ENCODE results near the gene LMF1. TPM values are rescaled to one million over a fixed set of nuclear protein-coding genes. Genes with fewer than 3 reads are reported as not detected.
A peak's percentile ranks its signal among the peaks of the same experiment; 100 is the strongest.

LMF1 gene
- total RNA-seq, 1 donor = 35.8 TPM

GRCh38 chr16:828891-829290 lies 141.9 kb downstream of the LMF1 start:
- H3K36me3 ChIP-seq (ENCODE audit: insufficient read depth, low read length) = no peaks in the 10 kb centered on the region
- TF ChIP-seq CTCF (IDR thresholded peaks at IDR 0.05; ENCODE audit: extremely low read depth, low read depth, low read length) = no peak
- H3K4me2 ChIP-seq (ENCODE audit: insufficient read depth, low read length) = no peak overlapping the region
- no peaks in the 10 kb centered on the region for H3K9me3 ChIP-seq (ENCODE audit: low read depth, low read length)
- peaks cover 10% of the 10 kb centered on the region for H3K4me1 ChIP-seq (ENCODE audit: insufficient read depth, low read length)
- no peak overlapping the region for H3K4me3 ChIP-seq (ENCODE audit: insufficient read depth, low read length)
- H3K79me2 ChIP-seq (ENCODE audit: insufficient read depth, low read length) = no peaks in the 10 kb centered on the region
- no peak overlapping the region for H3K27ac ChIP-seq (ENCODE audit: low read depth, low read length)
- peaks cover 23% of the 10 kb centered on the region for H3K27me3 ChIP-seq (ENCODE audit: insufficient read depth, low read length)
- no peaks in the 10 kb centered on the region for H4K20me1 ChIP-seq (ENCODE audit: insufficient read depth, low read length)
- DNase-seq (ENCODE audit: insufficient read length, low spot score, missing footprints) = no peak
- no peak overlapping the region for H2AFZ ChIP-seq (ENCODE audit: low read length)

GRCh38 chr16:827513-827912 lies 143.3 kb downstream of the LMF1 start:
- no peaks in the 10 kb centered on the region for H4K20me1 ChIP-seq (ENCODE audit: insufficient read depth, low read length)
- TF ChIP-seq CTCF (IDR thresholded peaks at IDR 0.05; ENCODE audit: extremely low read depth, low read depth, low read length) = no peak
- no peaks in the 10 kb centered on the region for H3K9me3 ChIP-seq (ENCODE audit: low read depth, low read length)
- H3K4me3 ChIP-seq (ENCODE audit: insufficient read depth, low read length) = no peak overlapping the region
- no peak overlapping the region for H3K27ac ChIP-seq (ENCODE audit: low read depth, low read length)
- H3K27me3 ChIP-seq (ENCODE audit: insufficient read depth, low read length) = peaks cover 20% of the 10 kb centered on the region
- no peak overlapping the region for H2AFZ ChIP-seq (ENCODE audit: low read length)
- no peak for DNase-seq (ENCODE audit: insufficient read length, low spot score, missing footprints)
- no peaks in the 10 kb centered on the region for H3K79me2 ChIP-seq (ENCODE audit: insufficient read depth, low read length)
- H3K4me2 ChIP-seq (ENCODE audit: insufficient read depth, low read length) = no peak overlapping the region
- H3K36me3 ChIP-seq (ENCODE audit: insufficient read depth, low read length) = no peaks in the 10 kb centered on the region
- peaks cover 10% of the 10 kb centered on the region for H3K4me1 ChIP-seq (ENCODE audit: insufficient read depth, low read length)

GRCh38 chr16:825341-826061 lies 145.3 kb downstream of the LMF1 start:
- no peak for TF ChIP-seq CTCF (IDR thresholded peaks at IDR 0.05; ENCODE audit: extremely low read depth, low read depth, low read length)
- Histone ChIP-seq H3K4me1 (ENCODE audit: insufficient read depth, low read length) (peaks cover 10% of the 10 kb centered on the region), H3K79me2 (ENCODE audit: insufficient read depth, low read length) (no peaks in the 10 kb centered on the region), H3K27me3 (ENCODE audit: insufficient read depth, low read length) (peaks cover 18% of the 10 kb centered on the region), H3K36me3 (ENCODE audit: insufficient read depth, low read length) (no peaks in the 10 kb centered on the region), H3K27ac (ENCODE audit: low read depth, low read length) (no peak overlapping the region), H4K20me1 (ENCODE audit: insufficient read depth, low read length) (no peaks in the 10 kb centered on the region), H3K9me3 (ENCODE audit: low read depth, low read length) (no peaks in the 10 kb centered on the region), H3K4me2 (ENCODE audit: insufficient read depth, low read length) (peak overlapping the region; percentile 82), H3K4me3 (ENCODE audit: insufficient read depth, low read length) (peak overlapping the region; percentile 61), H2AFZ (ENCODE audit: low read length) (peak overlapping the region; percentile 78)
- peak; percentile 93 for DNase-seq (ENCODE audit: insufficient read length, low spot score, missing footprints)

GRCh38 chr16:824601-825000 lies 146.2 kb downstream of the LMF1 start:
- H4K20me1 ChIP-seq (ENCODE audit: insufficient read depth, low read length) = no peaks in the 10 kb centered on the region
- no peak for DNase-seq (ENCODE audit: insufficient read length, low spot score, missing footprints)
- TF ChIP-seq CTCF (IDR thresholded peaks at IDR 0.05; ENCODE audit: extremely low read depth, low read depth, low read length) = no peak
- H3K4me2 ChIP-seq (ENCODE audit: insufficient read depth, low read length) = no peak overlapping the region
- no peak overlapping the region for H2AFZ ChIP-seq (ENCODE audit: low read length)
- no peaks in the 10 kb centered on the region for H3K36me3 ChIP-seq (ENCODE audit: insufficient read depth, low read length)
- peaks cover 10% of the 10 kb centered on the region for H3K4me1 ChIP-seq (ENCODE audit: insufficient read depth, low read length)
- H3K4me3 ChIP-seq (ENCODE audit: insufficient read depth, low read length) = no peak overlapping the region
- H3K79me2 ChIP-seq (ENCODE audit: insufficient read depth, low read length) = no peaks in the 10 kb centered on the region
- no peaks in the 10 kb centered on the region for H3K9me3 ChIP-seq (ENCODE audit: low read depth, low read length)
- H3K27ac ChIP-seq (ENCODE audit: low read depth, low read length) = no peak overlapping the region
- peaks cover 17% of the 10 kb centered on the region for H3K27me3 ChIP-seq (ENCODE audit: insufficient read depth, low read length)

Measured in osteoblast (primary cell).